ENCODE results near the gene ARHGAP24.

GRCh38 chr4:85427123-85427522, 47.8 kb upstream of the ARHGAP24 start:
- TF ChIP-seq CTCF (conservative IDR thresholded peaks at IDR 0.05 in 1 of 2, IDR thresholded peaks at IDR 0.05 in 1 of 2; ENCODE audit: extremely low read depth in 1 of 2, insufficient read depth in 1 of 2, low read depth in 1 of 2, low read length in 2 of 2) (no peak), EZH2 (IDR thresholded peaks at IDR 0.05; ENCODE audit: borderline replicate concordance, low read length) (no peak)

Measured in mammary epithelial cell (primary cell).